Activated T-helper 17 cell treated with anti-CD3 and anti-CD28 coated beads, Interleukin-2, amount 50 U/mL, for 72 hours (primary cell): ENCODE data around the gene TUBB4B. TPM values are rescaled to one million over a fixed set of nuclear protein-coding genes. Genes with fewer than 3 reads are reported as not detected.

Experiments used
- ATAC-seq: fragments of 150-1000 bp; cut with Tn5 transposase; replicated peaks from 2 replicates; pipeline ENCODE4 v1.10.0; 2021; ENCODE audit warnings: mild to moderate bottlenecking, moderate library complexity
- H3K27ac Mint-ChIP-seq: one replicate; pipeline ENCODE4 v1.8.0; 2022; ENCODE audit warnings: mixed read lengths
- H3K27me3 Mint-ChIP-seq: one replicate; pipeline ENCODE4 v1.8.0; 2022; ENCODE audit warnings: mixed read lengths
- H3K36me3 Mint-ChIP-seq: one replicate; pipeline ENCODE4 v1.8.0; 2022; ENCODE audit warnings: low read depth, mild to moderate bottlenecking, mixed read lengths
- H3K4me1 Mint-ChIP-seq: one replicate; pipeline ENCODE4 v1.8.0; 2022; ENCODE audit warnings: mixed read lengths
- H3K4me3 Mint-ChIP-seq: one replicate; pipeline ENCODE4 v1.8.0; 2022; ENCODE audit warnings: mild to moderate bottlenecking, mixed read lengths
- H3K9me3 Mint-ChIP-seq: one replicate; pipeline ENCODE4 v1.8.0; 2022; ENCODE audit warnings: mixed read lengths
- total RNA-seq, 2 donors: library from RNA; stranded (reverse); gene quantifications; one replicate each; pipeline ENCODE4 v1.2.3, GENCODE V29; 2022

Gene TUBB4B
- total RNA-seq, 2 donors from 2014 or later: 232 to 372 TPM

DNA sequence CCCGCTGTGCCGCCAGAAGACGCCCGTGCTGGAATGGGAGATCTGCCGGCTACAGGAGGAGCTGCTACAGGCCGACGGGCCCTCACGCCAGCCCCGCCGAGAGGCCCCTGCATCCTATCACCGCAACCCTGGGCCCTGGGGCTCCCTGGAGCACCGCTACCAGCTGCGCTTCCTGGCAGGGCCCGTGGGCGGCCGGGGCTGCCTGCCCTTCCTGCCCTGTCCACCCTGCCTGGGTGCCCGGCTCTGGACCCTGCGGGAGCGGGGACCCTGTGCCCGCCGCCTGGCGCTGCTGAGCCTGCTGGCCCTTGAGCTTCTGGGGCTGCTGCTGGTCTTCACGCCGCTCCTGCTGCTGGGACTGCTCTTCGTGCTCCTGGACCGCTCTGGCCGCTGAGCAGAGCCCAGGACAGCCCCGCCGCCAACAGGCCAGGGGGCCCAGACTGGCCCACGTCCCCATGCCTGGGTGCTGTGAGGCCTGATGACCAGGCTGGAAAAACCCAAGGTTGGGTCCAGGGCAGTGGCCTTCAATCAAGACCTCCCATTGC lies 22.8 kb upstream of the TUBB4B start:
- Mint-ChIP-seq H3K4me1 (no peaks in the 10 kb centered on the region), H3K36me3 (no peaks in the 10 kb centered on the region), H3K9me3 (no peaks in the 10 kb centered on the region), H3K4me3 (no peak overlapping the region), H3K27me3 (no peaks in the 10 kb centered on the region), H3K27ac (no peak overlapping the region)
- no peak for ATAC-seq

DNA sequence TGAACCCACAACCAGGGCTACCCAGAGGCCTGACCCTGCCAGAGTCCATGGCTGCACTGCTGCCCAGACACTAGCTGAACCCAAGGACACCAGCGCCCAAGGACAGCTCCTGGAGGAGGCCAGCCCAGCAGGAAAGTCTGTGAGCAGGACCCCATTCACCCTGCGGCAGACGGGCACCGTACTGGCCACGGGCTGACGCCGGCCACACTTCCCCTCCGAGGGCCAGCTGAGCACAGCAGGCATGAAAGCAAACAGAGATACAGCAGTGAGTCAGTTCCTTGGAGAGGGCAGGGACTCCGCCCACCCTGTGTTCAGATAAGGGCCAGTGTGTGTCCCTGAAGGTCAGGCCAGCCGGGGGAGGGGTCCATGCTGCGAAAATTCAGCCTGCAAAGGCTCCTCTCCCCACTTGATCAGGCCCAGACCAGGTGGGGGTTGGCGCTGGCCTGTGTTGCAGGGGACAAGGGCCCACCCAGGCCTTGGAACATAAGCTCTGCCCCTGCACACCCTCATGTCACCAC lies 22.3 kb upstream of the TUBB4B start:
- H3K36me3 Mint-ChIP-seq: no peaks in the 10 kb centered on the region
- no peaks in the 10 kb centered on the region for H3K27me3 Mint-ChIP-seq
- no peak for ATAC-seq
- no peaks in the 10 kb centered on the region for H3K9me3 Mint-ChIP-seq
- H3K4me1 Mint-ChIP-seq: no peaks in the 10 kb centered on the region
- H3K27ac Mint-ChIP-seq: no peak overlapping the region
- H3K4me3 Mint-ChIP-seq: no peak overlapping the region

DNA sequence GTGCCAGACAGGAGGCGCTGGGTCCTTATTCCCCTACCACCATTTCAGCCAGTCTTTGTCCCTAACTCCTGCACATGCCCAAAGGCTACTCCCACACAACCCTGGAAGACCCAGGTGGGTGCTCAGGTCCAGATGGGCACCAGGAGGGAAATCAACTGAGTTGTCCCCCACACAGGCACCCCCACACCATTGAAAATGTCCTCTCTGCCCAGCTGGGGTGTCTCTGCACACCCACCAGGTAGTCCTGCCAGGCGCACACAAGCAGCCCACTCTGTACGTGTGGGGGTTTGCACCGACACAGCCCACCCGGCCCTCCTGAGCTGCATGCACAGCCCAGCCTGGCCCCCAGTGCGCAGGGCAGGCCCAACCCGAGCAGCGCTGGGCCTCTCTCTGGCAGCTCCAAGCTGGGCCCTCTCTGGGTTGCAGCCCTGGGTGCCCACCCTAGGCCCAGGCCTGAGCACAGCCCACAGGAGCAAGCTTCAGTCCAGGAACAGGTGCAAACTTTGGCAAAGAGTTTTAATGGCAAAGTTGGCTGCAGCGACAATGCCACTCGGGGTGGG lies 21.2 kb upstream of the TUBB4B start:
- ATAC-seq: no peak
- Mint-ChIP-seq H3K4me1 (no peaks in the 10 kb centered on the region), H3K36me3 (no peaks in the 10 kb centered on the region), H3K4me3 (no peak overlapping the region), H3K27ac (no peak overlapping the region), H3K27me3 (no peaks in the 10 kb centered on the region), H3K9me3 (no peaks in the 10 kb centered on the region)

- no peak overlapping the region for H3K27ac Mint-ChIP-seq
- ATAC-seq: no peak
- no peaks in the 10 kb centered on the region for H3K4me1 Mint-ChIP-seq
- H3K4me3 Mint-ChIP-seq: peak overlapping the region; percentile 21
- H3K9me3 Mint-ChIP-seq: no peaks in the 10 kb centered on the region
- no peaks in the 10 kb centered on the region for H3K36me3 Mint-ChIP-seq
- H3K27me3 Mint-ChIP-seq: no peaks in the 10 kb centered on the region
These were observed 20.6 kb upstream of the TUBB4B start for GRCh38 chr9:137220317-137221094.

DNA sequence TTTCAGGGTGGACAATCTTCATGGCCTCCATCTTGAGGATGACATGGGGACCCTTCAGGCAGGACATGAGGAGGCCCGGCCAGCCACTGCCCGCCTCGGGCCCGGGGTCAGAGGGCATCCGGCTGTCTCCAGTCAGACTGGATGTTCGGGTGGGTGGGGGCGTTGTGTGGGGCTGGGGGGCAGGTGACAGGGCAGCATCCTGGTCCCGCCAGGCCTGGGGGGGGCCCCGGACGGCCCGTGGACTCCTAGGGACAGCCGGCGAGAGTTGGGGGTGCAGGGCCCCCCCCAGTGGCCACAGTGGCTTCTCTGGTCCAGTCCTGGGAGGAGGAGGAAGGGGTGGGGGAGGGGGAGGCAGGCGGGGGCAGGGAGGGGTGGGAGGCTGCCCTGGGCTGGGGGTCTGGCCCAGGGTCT lies 20.0 kb upstream of the TUBB4B start:
- ATAC-seq: no peak
- no peaks in the 10 kb centered on the region for H3K9me3 Mint-ChIP-seq
- peak overlapping the region; percentile 21 for H3K4me3 Mint-ChIP-seq
- H3K36me3 Mint-ChIP-seq: no peaks in the 10 kb centered on the region
- no peaks in the 10 kb centered on the region for H3K27me3 Mint-ChIP-seq
- H3K27ac Mint-ChIP-seq: no peak overlapping the region
- H3K4me1 Mint-ChIP-seq: no peaks in the 10 kb centered on the region

GRCh38 chr9:137221506-137222111 lies 19.5 kb upstream of the TUBB4B start:
- Mint-ChIP-seq H3K27ac (no peak overlapping the region), H3K4me1 (no peaks in the 10 kb centered on the region), H3K9me3 (no peaks in the 10 kb centered on the region), H3K36me3 (no peaks in the 10 kb centered on the region), H3K4me3 (no peak overlapping the region), H3K27me3 (no peaks in the 10 kb centered on the region)
- ATAC-seq: no peak

DNA sequence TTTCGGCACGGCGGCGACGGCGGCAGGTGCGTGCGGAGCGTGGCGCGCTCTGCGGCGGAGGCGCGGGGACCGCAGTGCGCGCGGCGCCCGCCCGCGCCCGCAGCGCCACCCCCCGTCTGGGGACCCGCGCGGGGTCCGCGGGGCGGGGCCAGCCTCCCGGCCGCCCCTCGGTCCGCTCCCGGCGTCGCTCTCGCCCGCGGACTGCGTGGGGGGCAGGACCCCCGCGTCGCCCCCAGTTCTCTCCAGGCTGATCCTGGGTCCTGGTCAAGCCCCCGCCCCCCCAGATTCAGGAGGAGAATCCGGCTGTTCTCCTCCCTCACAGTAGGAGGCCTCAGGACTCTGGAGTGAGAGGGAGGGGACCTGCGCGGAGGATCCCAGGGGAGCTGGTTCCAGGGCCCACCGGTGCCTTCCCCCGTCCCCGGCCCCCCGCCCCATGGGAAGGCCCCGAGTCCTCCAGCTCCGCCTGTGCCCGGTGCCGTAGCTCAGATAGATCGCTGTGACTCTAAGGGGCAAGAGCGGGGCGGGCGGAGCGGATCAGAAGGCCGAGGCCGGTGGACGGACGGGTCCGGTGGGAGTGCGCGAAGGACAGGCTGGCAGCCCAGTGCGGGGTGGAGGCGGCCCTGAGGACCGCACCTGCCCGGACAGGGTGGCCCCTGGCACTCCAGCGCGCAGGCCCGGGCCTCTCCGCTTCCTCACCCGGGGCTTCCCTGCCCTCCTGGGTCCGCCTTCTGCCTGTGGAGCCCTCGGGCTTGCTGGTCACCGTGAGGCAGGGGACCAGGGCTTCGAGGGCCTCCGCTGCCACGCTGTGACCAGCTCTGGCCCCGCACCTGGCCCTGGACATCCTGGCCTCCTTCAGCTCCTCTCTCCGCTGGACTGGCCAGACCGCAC lies 18.7 kb upstream of the TUBB4B start, which contains the start of gene RNF208:
Gene RNF208, minus strand, starts transcription at position 51 of the 888 bp plus-strand sequence. CDS start 1,028 bp downstream, outside the sequence.
- H3K27me3 Mint-ChIP-seq: peaks cover under 1% of the 10 kb centered on the region

GRCh38 chr9:137223078-137223970 lies 17.8 kb upstream of the TUBB4B start:
- H3K9me3 Mint-ChIP-seq: no peaks in the 10 kb centered on the region
- peak overlapping the region; percentile 36 for H3K27ac Mint-ChIP-seq
- peak; percentile 90 for ATAC-seq
- peaks cover 5% of the 10 kb centered on the region for H3K4me1 Mint-ChIP-seq
- H3K4me3 Mint-ChIP-seq: peak overlapping the region; percentile 71
- H3K27me3 Mint-ChIP-seq: peaks cover 3% of the 10 kb centered on the region
- H3K36me3 Mint-ChIP-seq: no peaks in the 10 kb centered on the region

More for the DNA sequence above, 18.7 kb upstream of the TUBB4B start, which contains the start of gene RNF208:
- peak within 1 kb of the TSS; percentile 71 for H3K4me3 Mint-ChIP-seq
- no peak for ATAC-seq
- no peaks in the 10 kb centered on the region for H3K36me3 Mint-ChIP-seq
- peaks cover 1% of the 10 kb centered on the region for H3K4me1 Mint-ChIP-seq
- peak within 1 kb of the TSS; percentile 36 for H3K27ac Mint-ChIP-seq
- no peaks in the 10 kb centered on the region for H3K9me3 Mint-ChIP-seq

DNA sequence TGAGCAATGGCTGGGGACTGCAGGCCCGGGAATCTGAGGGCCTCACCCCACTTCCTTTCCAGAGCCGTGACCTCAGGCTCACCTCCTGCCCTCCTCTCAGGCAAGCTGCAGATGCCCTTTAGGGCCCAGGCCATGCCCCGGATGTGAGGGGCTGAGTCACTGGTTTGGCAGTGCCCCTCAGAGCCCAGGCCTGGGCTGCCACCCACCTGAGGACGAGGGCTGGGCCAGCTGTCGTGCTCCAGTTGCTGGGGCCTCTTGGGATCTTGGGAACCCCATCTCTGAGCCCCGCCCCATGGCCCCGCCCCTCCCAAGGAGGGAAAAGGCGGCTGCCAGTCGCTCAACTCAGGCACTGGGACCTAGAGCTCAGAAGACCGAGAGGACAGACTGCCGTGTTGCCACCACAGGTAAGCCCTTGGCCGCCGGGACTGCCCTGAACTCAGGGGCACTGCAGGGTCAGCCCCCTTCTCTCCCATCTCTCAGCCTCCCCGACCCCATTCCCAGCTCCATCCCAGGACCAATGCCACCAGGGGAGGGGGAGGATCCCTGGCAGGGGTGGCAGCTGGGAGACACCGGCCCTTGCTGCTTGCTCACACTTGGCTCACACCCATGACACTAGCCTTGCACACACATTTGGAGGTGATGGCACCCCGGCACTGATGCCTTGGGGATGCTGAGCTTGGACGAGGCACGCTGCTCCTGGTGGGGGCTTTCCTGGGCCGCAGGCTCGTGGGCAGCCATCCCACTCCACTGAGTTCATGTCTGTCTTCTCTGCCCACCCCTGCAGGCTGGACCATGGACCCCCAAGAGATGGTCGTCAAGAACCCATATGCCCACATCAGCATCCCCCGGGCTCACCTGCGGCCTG lies 16.0 kb upstream of the TUBB4B start, which contains the start of gene CYSRT1:
Gene CYSRT1, plus strand, starts transcription at position 345 of the 865 bp plus-strand sequence. Its CDS starts 448 bp downstream, at position 793.
- no peak within 1 kb of the TSS for H3K27ac Mint-ChIP-seq
- no peaks in the 10 kb centered on the region for H3K9me3 Mint-ChIP-seq
- peaks cover 5% of the 10 kb centered on the region for H3K4me1 Mint-ChIP-seq
- no peak for ATAC-seq
- no peaks in the 10 kb centered on the region for H3K36me3 Mint-ChIP-seq
- peaks cover 3% of the 10 kb centered on the region for H3K27me3 Mint-ChIP-seq
- peak within 1 kb of the TSS; percentile 71 for H3K4me3 Mint-ChIP-seq

DNA sequence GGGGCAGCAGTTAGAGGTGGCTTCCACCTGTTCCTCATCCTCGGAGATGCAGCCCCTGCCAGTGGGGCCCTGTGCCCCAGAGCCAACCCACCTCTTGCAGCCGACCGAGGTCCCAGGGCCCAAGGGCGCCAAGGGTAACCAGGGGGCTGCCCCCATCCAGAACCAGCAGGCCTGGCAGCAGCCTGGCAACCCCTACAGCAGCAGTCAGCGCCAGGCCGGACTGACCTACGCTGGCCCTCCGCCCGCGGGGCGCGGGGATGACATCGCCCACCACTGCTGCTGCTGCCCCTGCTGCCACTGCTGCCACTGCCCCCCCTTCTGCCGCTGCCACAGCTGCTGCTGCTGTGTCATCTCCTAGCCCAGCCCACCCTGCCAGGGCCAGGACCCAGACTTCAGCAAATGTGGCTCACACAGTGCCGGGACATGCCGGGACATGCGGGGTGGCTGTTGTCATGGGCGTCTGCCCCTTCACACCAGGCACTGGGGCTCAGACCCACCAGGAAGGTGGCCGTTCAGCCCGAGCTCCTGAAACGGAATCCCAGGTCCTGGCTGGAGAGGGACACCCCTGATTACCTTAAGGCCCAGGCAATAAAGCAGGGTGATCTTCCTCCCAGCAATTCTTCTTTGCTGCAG lies 15.3 kb upstream of the TUBB4B start:
- Mint-ChIP-seq H3K27me3 (peaks cover 3% of the 10 kb centered on the region), H3K36me3 (no peaks in the 10 kb centered on the region), H3K4me1 (peaks cover 5% of the 10 kb centered on the region), H3K27ac (no peak overlapping the region), H3K4me3 (no peak overlapping the region), H3K9me3 (no peaks in the 10 kb centered on the region)
- ATAC-seq: no peak

DNA sequence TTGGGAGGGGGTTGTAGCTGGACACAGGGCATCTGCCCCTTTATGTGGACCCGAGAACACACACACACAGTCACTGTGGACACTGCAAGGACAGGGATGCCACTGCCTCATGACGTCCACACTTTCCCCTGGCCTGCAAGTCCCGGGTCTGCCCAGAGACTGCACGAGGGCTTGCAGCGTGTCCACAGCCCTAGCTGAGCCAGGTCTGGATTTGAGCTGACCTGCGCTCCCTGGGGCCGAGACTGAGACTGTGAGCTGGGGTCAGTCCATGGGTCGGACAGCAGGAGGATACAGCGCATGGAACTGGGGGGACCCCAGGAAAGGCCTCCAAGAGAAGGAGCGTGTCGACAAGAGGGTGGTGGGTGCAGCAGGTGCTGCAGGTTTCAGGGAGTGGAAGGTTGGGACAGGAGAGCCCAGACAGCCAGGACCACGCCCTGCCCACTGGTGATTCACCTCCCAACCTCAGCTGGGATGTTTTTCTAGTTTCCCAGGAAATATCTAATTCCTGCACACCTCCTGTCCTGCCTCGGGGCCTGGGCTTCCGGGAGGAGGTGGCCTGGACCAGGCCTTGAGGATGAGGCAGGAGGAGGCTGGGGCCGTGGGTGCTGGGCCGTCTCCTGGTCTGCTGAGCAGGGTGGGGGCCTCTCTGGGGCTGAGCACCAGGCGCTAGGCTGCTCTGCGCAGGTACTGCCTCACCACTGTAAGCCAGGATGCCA lies 14.6 kb upstream of the TUBB4B start:
- no peaks in the 10 kb centered on the region for H3K9me3 Mint-ChIP-seq
- H3K4me3 Mint-ChIP-seq: no peak overlapping the region
- no peak for ATAC-seq
- H3K4me1 Mint-ChIP-seq: peaks cover 5% of the 10 kb centered on the region
- no peaks in the 10 kb centered on the region for H3K36me3 Mint-ChIP-seq
- no peak overlapping the region for H3K27ac Mint-ChIP-seq
- H3K27me3 Mint-ChIP-seq: peaks cover 3% of the 10 kb centered on the region
